Measurements from ENCODE around the gene ARRB2. TPM values are rescaled to one million over a fixed set of nuclear protein-coding genes. Genes with fewer than 3 reads are reported as not detected.
A peak's percentile ranks its signal among the peaks of the same experiment; 100 is the strongest.

Gene ARRB2
- total RNA-seq (100 to 1,000 TPM; 402 to 413 TPM), polyA plus RNA-seq (10 to 100 TPM; 47.0 to 60.5 (median 49.4) TPM), total RNA-seq (55.5 to 259 (median 162) reads per million in 6 experiments)

DNA sequence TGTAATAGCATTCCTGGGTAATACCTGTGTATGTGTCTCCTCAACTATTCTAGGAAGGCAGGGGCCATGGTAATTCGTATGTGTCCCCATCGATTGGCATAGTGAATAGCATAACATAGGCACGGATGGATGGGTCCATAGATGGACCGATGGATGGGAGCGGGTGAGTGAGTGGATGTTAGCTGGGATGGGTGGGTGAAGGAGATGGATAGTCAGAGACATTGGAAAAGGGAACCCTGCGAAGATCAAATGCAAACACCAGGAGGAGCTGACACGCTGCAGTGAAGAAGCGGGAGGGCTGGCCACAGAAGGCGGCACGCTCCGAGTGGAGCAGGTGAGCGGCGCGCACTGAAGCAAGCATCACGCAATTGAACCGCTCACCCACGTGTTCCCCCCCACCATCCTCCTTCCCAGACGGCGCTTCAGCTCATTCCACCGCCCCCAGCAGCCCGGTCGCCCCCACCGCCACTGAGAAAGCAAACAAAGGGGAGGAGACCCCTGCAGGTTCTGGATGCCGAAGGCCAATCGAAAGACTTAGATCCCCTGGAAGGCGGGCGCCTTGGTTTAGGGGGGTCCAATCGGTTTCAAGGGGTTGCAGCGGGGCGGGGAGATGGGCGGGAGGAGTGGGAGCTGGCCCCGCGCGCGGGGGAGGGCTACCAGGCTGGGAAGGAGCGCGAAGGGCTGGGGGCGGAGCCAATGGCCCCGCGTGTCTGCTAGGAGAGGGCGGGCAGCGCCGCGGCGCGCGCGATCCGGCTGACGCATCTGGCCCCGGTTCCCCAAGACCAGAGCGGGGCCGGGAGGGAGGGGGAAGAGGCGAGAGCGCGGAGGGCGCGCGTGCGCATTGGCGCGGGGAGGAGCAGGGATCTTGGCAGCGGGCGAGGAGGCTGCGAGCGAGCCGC, at the start of gene ARRB2:
Gene ARRB2, plus strand, starts transcription at position 839 of the 899 bp plus-strand sequence. CDS start 90 bp downstream, outside the sequence.
- H3K9me3 Mint-ChIP-seq, result no peaks in the 10 kb centered on the region
- H3K4me3 Mint-ChIP-seq, result peak within 1 kb of the TSS; percentile 74 to 99 (median 97)
- H3K27ac Mint-ChIP-seq, result peak within 1 kb of the TSS; percentile 91 to 99 (median 98)
- peaks cover 30 to 60% (median 54%) of the 10 kb centered on the region in 4 donors for H3K4me1 Mint-ChIP-seq
- POLR2A ChIA-PET, result interaction anchor here (0.6 to 5.3 kb wide), 26 partner anchors 8 to 344 kb away, joined by 3 to 45 read pairs (median 5); partner anchors contain the start of genes CHRNE, CXCL16, MED11 and MINK1
- ATAC-seq (peak; percentile 79), DNase-seq (peak; percentile 93 to 99 (median 99))
- H3K36me3 Mint-ChIP-seq, result no peaks in the 10 kb centered on the region
- H3K27me3 Mint-ChIP-seq, result no peaks in the 10 kb centered on the region

DNA sequence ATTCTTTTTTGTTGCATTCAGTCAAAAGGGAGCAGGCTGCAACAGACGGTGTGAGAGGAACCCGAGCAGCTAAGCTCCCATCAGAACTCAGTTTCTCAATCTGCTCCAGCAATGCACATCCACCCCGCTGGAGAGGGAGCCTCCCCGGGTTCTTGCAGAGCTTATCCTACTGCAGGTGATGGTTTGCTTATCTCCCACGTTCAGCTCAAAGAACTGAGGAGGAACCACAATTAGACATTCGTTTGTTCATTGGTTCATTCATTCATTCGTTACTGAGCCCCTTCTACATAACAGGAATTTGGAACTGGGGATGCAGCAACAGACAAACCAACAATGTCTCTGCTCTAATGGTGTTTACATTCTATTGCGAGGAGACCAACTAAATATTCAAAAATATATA, 46.7 kb upstream of the ARRB2 start:
- no peak for DNase-seq
- POLR2A ChIA-PET, result no interaction called here
- Mint-ChIP-seq H3K27me3 (peaks cover 0 to 6% (median 0%) of the 10 kb centered on the region in 5 donors), H3K4me3 (no peak overlapping the region), H3K9me3 (no peaks in the 10 kb centered on the region), H3K27ac (no peak overlapping the region), H3K36me3 (no peaks in the 10 kb centered on the region), H3K4me1 (peaks cover 0 to 2% (median 0%) of the 10 kb centered on the region in 4 donors)
- no peak for ATAC-seq

DNA sequence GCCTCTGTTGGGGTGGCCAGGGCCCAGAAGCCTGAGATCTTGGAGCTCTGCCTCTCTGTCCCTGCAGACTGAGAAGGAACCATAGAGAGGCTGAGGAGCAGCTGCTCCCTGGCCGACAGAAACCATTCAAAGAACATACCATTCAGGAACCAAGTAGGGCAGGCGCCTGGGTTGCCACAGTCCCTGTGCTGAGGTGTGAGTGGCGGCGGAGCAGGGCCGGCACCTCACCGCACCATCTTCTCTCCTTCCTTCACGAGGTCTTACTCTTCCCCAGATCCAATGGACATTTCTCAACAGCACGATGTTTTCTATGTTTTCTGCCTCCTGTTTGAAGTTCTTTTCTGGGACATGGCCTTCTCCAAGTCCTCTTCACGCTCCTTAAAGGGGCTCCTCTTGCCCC, 46.2 kb upstream of the ARRB2 start:
- ATAC-seq, result no peak
- Mint-ChIP-seq H3K9me3 (no peaks in the 10 kb centered on the region), H3K4me3 (no peak overlapping the region), H3K27ac (no peak overlapping the region), H3K36me3 (no peaks in the 10 kb centered on the region), H3K4me1 (peaks cover 0 to 2% (median 0%) of the 10 kb centered on the region in 4 donors), H3K27me3 (peaks cover 0 to 3% (median 0%) of the 10 kb centered on the region in 5 donors)
- no peak for DNase-seq
- POLR2A ChIA-PET, result interaction anchor here (0.5 kb wide), 1 partner anchor 194 kb away, joined by 5 read pairs; no protein-coding TSS in a partner anchor

DNA sequence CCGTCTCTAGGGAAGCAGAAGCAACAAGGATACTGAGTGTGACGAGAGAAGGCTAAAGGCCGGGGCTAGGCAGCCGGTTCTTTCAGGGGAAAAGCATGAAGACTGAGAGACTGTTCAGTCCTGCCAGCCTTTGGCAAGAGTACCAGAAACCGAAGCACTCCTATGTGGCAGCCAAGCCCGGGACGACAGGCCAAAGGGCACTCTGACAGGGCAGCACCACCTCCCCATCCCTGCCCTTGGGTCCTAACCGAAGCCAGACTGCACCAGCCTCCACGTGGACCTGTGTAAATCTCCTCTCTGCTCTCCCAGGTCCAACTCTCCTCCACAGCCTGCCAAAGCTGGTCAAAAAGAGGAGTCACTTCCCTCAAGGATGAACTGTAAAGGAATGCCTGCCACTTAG, 45.4 kb upstream of the ARRB2 start:
- H3K27me3 Mint-ChIP-seq, result peaks cover 0 to 3% (median 0%) of the 10 kb centered on the region in 5 donors
- POLR2A ChIA-PET, result no interaction called here
- ATAC-seq, result no peak
- no peak overlapping the region for H3K4me3 Mint-ChIP-seq
- no peaks in the 10 kb centered on the region for H3K9me3 Mint-ChIP-seq
- DNase-seq, result no peak
- H3K36me3 Mint-ChIP-seq, result peaks cover 0 to 4% (median 0%) of the 10 kb centered on the region in 3 donors
- peak overlapping the region in 2 of 10 donors; percentile 24 to 67 for H3K27ac Mint-ChIP-seq
- H3K4me1 Mint-ChIP-seq, result peaks cover 0 to 2% (median 0%) of the 10 kb centered on the region in 4 donors

DNA sequence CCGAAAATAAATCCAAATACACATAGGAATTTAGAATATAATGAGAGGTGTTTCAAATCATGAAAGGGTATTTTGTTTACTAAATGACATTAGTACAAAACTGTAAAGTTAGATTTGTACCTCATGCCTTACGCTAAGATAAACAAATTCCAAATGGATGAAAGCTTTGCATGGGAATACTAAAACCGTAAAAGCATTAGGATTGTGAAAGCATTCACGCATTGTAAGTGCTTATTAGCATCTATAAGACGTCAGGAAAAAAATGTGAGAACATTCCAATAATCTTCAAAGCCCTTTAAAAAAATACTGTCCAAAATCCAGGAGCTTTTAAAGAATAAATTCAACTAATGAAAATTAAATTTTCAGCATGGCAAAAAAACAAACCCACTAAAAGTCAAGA, 44.1 kb upstream of the ARRB2 start:
- Mint-ChIP-seq H3K27ac (no peak overlapping the region), H3K4me1 (peaks cover 0 to 2% (median 0%) of the 10 kb centered on the region in 4 donors), H3K27me3 (peaks cover 0 to 3% (median 0%) of the 10 kb centered on the region in 5 donors), H3K9me3 (no peaks in the 10 kb centered on the region), H3K4me3 (no peak overlapping the region), H3K36me3 (peaks cover 0 to 16% (median 2%) of the 10 kb centered on the region in 3 donors)
- ATAC-seq (no peak), DNase-seq (no peak)
- POLR2A ChIA-PET, result no interaction called here

DNA sequence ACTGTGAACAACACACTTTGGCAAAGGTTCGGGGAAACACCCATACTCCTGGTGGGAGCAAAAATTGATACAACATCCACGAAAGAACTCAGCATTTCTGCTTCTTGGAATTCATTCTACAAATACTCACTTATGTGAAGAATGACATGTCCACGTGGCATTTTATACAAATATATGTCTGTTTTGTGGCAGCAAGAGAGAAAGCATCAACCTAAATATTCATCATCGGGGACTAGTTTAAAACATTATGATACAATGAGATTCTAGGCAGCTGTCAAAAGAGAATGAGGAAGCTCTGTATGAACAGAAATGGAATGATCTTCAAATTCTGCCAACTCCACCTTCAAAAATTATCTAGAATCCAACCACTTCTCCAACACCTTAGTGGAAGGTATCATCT, 43.3 kb upstream of the ARRB2 start:
- peak overlapping the region in 1 of 10 donors; percentile 14 for H3K27ac Mint-ChIP-seq
- DNase-seq, result no peak
- H3K4me3 Mint-ChIP-seq, result no peak overlapping the region
- peaks cover 0 to 3% (median 0%) of the 10 kb centered on the region in 5 donors for H3K27me3 Mint-ChIP-seq
- peaks cover 0 to 2% (median 0%) of the 10 kb centered on the region in 4 donors for H3K4me1 Mint-ChIP-seq
- no peak for ATAC-seq
- no peaks in the 10 kb centered on the region for H3K9me3 Mint-ChIP-seq
- peaks cover 0 to 22% (median 2%) of the 10 kb centered on the region in 3 donors for H3K36me3 Mint-ChIP-seq
- POLR2A ChIA-PET, result no interaction called here

DNA sequence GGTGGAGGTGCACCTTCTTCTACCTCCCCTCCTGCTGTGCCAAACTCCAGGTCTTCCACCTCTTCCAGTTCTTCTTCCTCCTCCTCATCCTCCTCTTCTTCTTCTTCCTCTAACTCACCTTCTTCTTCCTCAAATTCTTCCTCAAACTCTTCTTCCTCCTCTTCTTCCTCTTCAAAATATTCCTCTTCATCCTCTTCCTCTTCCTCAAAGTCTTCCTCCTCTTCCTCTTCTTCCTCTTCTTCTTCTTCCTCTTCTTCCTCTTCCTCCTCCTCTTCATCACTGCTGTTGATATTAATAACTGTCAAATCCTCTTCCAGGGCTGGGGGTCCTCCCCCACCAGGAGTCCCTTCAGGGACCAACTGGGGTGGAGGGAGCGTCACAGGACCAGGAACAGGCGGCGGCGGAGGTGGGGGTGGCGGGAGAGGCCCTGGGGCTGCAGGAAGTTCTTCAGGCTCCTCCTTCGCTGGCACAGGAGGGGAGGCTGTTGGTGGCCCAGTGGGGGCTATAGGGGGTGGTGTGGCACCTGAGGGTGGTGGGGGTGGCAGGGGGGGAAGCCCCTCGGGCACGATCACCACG, 38.3 kb upstream of the ARRB2 start:
- Mint-ChIP-seq H3K9me3 (no peaks in the 10 kb centered on the region), H3K4me3 (no peak overlapping the region), H3K36me3 (peaks cover 0 to 68% (median 6%) of the 10 kb centered on the region in 3 donors), H3K27me3 (no peaks in the 10 kb centered on the region), H3K4me1 (no peaks in the 10 kb centered on the region), H3K27ac (peak overlapping the region in 3 of 10 donors; percentile 2 to 84 (median 43))
- DNase-seq, result no peak
- ATAC-seq, result no peak
- POLR2A ChIA-PET, result no interaction called here

DNA sequence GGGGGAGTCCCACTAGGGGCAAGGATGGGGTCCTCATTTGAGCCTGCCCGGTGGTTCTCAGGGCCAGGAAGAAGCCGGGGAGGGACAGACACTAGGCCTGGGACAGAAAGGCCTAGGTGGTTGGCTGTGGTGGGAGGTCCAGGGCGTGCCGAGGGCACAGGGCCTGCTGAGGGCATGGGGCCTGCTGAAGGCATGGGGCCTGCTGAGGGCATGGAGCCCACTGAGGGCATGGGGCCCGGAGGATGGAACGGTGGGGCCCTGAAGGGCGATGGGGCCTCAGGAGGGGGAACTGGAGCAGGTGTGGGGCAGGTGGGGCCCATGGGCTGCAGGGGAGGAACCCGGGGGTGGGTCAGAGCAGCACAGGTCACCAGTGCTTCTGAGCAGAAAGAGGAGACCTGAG, 37.7 kb upstream of the ARRB2 start:
- POLR2A ChIA-PET, result no interaction called here
- DNase-seq, result no peak
- H3K27me3 Mint-ChIP-seq, result no peaks in the 10 kb centered on the region
- H3K36me3 Mint-ChIP-seq, result peaks cover 0 to 74% (median 8%) of the 10 kb centered on the region in 3 donors
- no peaks in the 10 kb centered on the region for H3K4me1 Mint-ChIP-seq
- no peak overlapping the region for H3K27ac Mint-ChIP-seq
- H3K4me3 Mint-ChIP-seq, result no peak overlapping the region
- no peak for ATAC-seq
- no peaks in the 10 kb centered on the region for H3K9me3 Mint-ChIP-seq

DNA sequence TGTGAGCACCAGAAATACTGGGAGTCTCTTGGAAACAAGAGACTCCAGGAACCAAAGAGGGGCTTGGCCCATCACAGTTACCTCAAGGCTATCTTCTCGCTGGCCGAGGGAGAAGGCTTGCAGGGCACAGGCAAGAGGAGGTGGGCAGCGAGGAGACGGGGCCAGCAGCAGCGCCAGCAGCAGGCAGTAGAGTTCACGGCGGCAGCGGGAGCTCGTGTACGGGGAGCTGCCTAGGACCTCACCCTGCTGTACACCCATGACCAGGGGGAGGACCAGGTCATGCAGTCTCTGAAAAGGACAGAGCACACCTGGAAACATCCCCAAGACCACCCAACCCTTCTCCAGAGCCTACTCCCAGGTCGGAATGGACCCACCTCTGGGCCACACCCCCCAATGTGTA, 37.3 kb upstream of the ARRB2 start:
- H3K27ac Mint-ChIP-seq, result no peak overlapping the region
- H3K9me3 Mint-ChIP-seq, result no peaks in the 10 kb centered on the region
- no peak overlapping the region for H3K4me3 Mint-ChIP-seq
- ATAC-seq (no peak), DNase-seq (no peak)
- no peaks in the 10 kb centered on the region for H3K27me3 Mint-ChIP-seq
- POLR2A ChIA-PET, result no interaction called here
- peaks cover 0 to 78% (median 8%) of the 10 kb centered on the region in 3 donors for H3K36me3 Mint-ChIP-seq
- H3K4me1 Mint-ChIP-seq, result no peaks in the 10 kb centered on the region

DNA sequence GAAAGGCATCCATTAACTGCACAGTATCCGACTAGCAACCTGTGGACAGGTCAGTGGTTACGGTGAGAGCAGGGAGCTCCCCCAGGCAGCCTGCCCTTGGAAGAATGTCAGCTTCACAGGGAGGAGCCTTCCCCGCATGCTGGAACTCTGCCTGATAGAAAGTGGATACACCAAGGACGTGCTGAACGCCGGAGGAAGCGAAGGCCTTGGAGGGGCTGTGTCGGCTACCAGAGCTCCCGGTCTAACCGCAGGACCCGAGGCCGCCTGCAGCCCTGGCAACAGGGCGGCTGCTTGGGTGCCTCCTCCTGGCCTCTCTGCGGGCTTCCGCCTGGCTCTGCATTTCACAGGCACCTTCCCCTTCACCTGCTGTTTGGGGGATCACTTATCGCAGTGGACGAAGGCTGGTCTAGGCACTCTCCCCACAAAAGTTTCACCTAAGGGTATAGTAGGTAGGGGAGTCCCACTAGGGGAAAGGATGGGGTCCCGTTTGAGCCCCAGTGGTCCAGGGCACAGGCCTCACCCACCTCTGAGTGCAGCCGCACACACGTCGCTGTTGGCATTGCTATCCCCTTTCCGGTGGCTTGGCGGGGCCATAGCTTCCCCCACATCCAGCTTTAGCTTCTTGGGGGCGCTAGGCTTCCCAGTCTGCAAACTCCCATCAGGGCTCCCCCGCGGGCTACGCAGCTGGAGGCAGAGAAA, 36.3 kb upstream of the ARRB2 start:
- H3K36me3 Mint-ChIP-seq, result peaks cover 0 to 87% (median 8%) of the 10 kb centered on the region in 3 donors
- no peaks in the 10 kb centered on the region for H3K27me3 Mint-ChIP-seq
- H3K27ac Mint-ChIP-seq, result no peak overlapping the region

DNA sequence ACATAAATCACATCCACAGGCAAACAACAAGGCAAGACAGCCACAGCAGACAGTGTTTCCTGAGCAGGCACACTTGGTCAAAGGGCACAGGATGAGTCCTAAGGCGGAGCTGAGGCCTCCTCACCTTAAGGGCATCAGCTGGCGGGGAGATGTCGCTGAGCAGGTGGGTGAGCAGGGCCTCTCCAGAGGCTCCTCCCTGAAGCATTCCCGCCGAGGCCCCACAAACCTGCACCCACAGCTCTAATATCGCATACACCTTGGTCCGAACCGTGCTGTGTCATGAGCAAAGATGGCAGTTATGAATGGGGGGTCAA, 35.8 kb upstream of the ARRB2 start:
- POLR2A ChIA-PET, result no interaction called here
- no peaks in the 10 kb centered on the region for H3K9me3 Mint-ChIP-seq
- H3K36me3 Mint-ChIP-seq, result peaks cover 0 to 89% (median 8%) of the 10 kb centered on the region in 3 donors
- H3K27me3 Mint-ChIP-seq, result no peaks in the 10 kb centered on the region
- no peak overlapping the region for H3K27ac Mint-ChIP-seq
- ATAC-seq (no peak), DNase-seq (no peak)
- no peaks in the 10 kb centered on the region for H3K4me1 Mint-ChIP-seq
- no peak overlapping the region for H3K4me3 Mint-ChIP-seq

More for the DNA sequence above, 36.3 kb upstream of the ARRB2 start:
- H3K4me3 Mint-ChIP-seq, result no peak overlapping the region
- no peak for DNase-seq
- H3K9me3 Mint-ChIP-seq, result no peaks in the 10 kb centered on the region
- ATAC-seq, result no peak
- POLR2A ChIA-PET, result no interaction called here
- no peaks in the 10 kb centered on the region for H3K4me1 Mint-ChIP-seq

DNA sequence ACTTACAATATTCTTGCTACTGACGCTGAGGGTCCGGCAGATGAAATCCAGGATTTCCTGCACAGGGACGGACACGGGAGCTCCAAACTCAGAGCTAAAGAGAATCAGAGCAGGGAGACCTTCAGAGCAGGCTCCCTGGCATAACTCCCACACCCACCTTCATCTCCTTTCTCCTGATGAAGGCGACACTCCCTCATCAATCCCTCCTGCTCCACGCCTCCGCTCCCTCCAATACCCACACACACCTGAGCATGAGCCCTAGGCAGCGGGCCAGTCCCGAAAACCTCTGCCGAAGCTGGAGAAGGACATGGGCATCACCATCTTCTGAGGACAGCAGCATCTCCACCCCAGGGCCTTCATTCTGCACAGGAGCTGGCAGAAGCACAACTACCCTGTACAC, 34.6 kb upstream of the ARRB2 start:
- Mint-ChIP-seq H3K27me3 (no peaks in the 10 kb centered on the region), H3K9me3 (no peaks in the 10 kb centered on the region), H3K27ac (peak overlapping the region in 3 of 10 donors; percentile 10 to 46 (median 41)), H3K4me3 (no peak overlapping the region), H3K36me3 (peaks cover 0 to 93% (median 8%) of the 10 kb centered on the region in 3 donors), H3K4me1 (no peaks in the 10 kb centered on the region)
- POLR2A ChIA-PET, result no interaction called here
- ATAC-seq, result no peak
- no peak for DNase-seq

Data from naive thymus-derived CD8-positive, alpha-beta T cell (primary cell).